Activated naive CD4-positive, alpha-beta T cell treated with anti-CD3 and anti-CD28 coated beads, Interleukin-2, amount 10 ng/mL, durations not matched to agents 7 days and 5 days (primary cell): Measurements from ENCODE around the gene AIMP1.

Experiments
- CTCF ChIA-PET: fragments of 350-600 bp; sonication (Branson Sonifier 250); formaldehyde crosslinking; loops from one replicate; lab custom pipeline; 2021; ENCODE audit warnings: antibody characterized with exemption; lab: Charles Lee
- DNase-seq: peaks from one replicate; pipeline ENCODE4 v3.0.0-alpha.2; 2020
- H3K27ac Mint-ChIP-seq: one replicate; pipeline ENCODE4 v1.8.0; 2021; ENCODE audit warnings: mild to moderate bottlenecking, moderate library complexity, mixed read lengths
- H3K27me3 Mint-ChIP-seq: one replicate; pipeline ENCODE4 v1.8.0; 2021; ENCODE audit warnings: mild to moderate bottlenecking, mixed read lengths
- H3K36me3 Mint-ChIP-seq: one replicate; pipeline ENCODE4 v1.8.0; 2021; ENCODE audit warnings: mixed read lengths
- H3K4me1 Mint-ChIP-seq: one replicate; pipeline ENCODE4 v1.8.0; 2021; ENCODE audit warnings: mixed read lengths
- H3K4me3 Mint-ChIP-seq: one replicate; pipeline ENCODE4 v1.8.0; 2021; ENCODE audit warnings: mild to moderate bottlenecking, moderate library complexity, mixed read lengths
- H3K9me3 Mint-ChIP-seq: one replicate; pipeline ENCODE4 v1.8.0; 2021; ENCODE audit warnings: mixed read lengths

AIMP1 gene

GRCh38 chr4:106347167-106347566, 30.8 kb downstream of the AIMP1 start:
- Mint-ChIP-seq H3K27me3 (no peaks in the 10 kb centered on the region), H3K36me3 (peaks cover 29% of the 10 kb centered on the region), H3K4me1 (no peaks in the 10 kb centered on the region), H3K27ac (no peak overlapping the region), H3K9me3 (no peaks in the 10 kb centered on the region), H3K4me3 (no peak overlapping the region)
- CTCF ChIA-PET: interaction anchor here (0.8 kb wide), 1 partner anchor 747 kb away, joined by 3 read pairs; no protein-coding TSS in a partner anchor
- DNase-seq: no peak

DNA sequence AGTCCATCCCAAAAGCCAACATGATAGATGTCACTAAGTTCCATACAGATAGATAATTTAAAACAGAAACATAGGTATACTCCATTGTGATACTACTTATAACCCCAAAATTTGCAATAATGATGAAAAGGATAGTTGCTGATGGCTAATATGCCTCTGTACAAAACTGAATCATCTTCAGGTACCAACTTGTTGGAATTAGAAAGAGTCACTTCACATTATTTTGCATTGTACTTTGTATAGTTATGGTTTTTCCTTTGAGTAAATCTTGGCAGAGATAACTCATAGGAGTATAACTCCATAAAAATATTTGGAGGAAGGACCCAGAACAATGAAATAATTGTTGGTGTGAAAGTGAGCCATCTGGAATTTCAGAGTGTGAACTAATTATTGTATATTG, 34.7 kb downstream of the AIMP1 start:
- CTCF ChIA-PET: no interaction called here
- Mint-ChIP-seq H3K4me1 (no peaks in the 10 kb centered on the region), H3K27ac (no peak overlapping the region), H3K4me3 (no peak overlapping the region), H3K9me3 (no peaks in the 10 kb centered on the region), H3K36me3 (peaks cover 16% of the 10 kb centered on the region), H3K27me3 (no peaks in the 10 kb centered on the region)
- DNase-seq: no peak

DNA sequence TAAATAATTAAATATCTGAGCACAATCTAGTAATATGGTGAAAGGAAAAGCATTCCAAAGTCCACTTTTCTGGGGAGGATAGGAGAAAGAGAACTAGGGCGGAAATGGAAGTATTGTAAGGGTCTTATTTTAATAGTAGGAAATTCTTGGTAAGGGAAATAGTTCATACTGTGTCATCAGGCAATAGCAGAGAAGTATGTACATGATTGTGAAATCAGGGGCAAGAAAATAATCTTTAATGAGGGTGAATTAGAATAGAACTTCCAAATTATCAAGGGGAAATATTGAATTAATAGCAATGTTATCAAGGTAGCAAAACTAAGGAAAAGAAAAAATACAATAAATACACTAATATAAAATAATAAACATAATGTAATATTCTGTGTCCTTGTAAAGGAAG, 37.4 kb downstream of the AIMP1 start:
- CTCF ChIA-PET: no interaction called here
- Mint-ChIP-seq H3K27me3 (no peaks in the 10 kb centered on the region), H3K4me1 (no peaks in the 10 kb centered on the region), H3K9me3 (no peaks in the 10 kb centered on the region), H3K4me3 (no peak overlapping the region), H3K27ac (no peak overlapping the region), H3K36me3 (peaks cover 6% of the 10 kb centered on the region)
- no peak for DNase-seq

- Mint-ChIP-seq H3K27me3 (no peaks in the 10 kb centered on the region), H3K36me3 (peaks cover 4% of the 10 kb centered on the region), H3K9me3 (no peaks in the 10 kb centered on the region), H3K27ac (no peak overlapping the region), H3K4me3 (no peak overlapping the region), H3K4me1 (no peaks in the 10 kb centered on the region)
- CTCF ChIA-PET: interaction anchor here (1.3 kb wide), 1 partner anchor 10 kb away, joined by 3 read pairs; no protein-coding TSS in a partner anchor
- DNase-seq: no peak
Observed at GRCh38 chr4:106355193-106355592, 38.8 kb downstream of the AIMP1 start.

- no peaks in the 10 kb centered on the region for H3K4me1 Mint-ChIP-seq
- DNase-seq: no peak
- H3K4me3 Mint-ChIP-seq: no peak overlapping the region
- no peak overlapping the region for H3K27ac Mint-ChIP-seq
- CTCF ChIA-PET: no interaction called here
- H3K36me3 Mint-ChIP-seq: no peaks in the 10 kb centered on the region
- no peaks in the 10 kb centered on the region for H3K9me3 Mint-ChIP-seq
- H3K27me3 Mint-ChIP-seq: no peaks in the 10 kb centered on the region
Observed at GRCh38 chr4:106358899-106359298, 42.5 kb downstream of the AIMP1 start.

DNA sequence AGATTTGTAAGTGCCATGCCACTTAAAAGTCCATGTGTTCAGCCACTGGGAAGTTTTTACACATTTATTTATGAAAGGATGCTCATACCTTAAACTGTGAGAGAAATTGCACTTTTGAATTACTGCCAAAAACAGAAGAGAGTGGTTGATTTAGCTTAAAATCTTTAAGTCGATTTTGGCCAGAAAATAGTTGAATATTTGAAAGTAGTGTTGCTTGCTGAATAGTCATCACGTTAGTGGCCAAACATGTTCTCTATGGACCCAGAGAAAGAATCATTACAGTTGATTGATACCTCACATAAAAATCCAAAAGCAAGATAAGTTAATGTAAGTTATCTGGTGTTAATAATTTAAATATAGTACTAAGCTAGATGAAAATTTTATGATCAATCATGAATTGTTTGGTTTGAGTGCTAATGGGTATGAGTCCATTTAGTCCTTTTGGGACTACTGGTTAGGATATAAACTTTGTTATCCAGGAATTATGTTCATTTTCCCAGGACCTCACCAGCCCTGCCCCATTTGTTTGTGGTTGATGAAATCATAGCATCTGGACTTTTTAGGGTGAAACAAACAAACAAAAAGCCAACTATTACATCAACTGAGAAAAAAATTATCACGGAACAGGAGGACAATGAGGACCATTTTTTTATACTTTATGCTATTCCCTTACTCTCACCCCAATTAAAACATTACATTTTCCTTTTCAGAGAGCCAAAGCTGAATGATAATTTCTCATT, 45.9 kb downstream of the AIMP1 start:
- Mint-ChIP-seq H3K4me3 (no peak overlapping the region), H3K4me1 (no peaks in the 10 kb centered on the region), H3K9me3 (no peaks in the 10 kb centered on the region), H3K36me3 (no peaks in the 10 kb centered on the region), H3K27me3 (no peaks in the 10 kb centered on the region), H3K27ac (no peak overlapping the region)
- CTCF ChIA-PET: no interaction called here
- DNase-seq: no peak

DNA sequence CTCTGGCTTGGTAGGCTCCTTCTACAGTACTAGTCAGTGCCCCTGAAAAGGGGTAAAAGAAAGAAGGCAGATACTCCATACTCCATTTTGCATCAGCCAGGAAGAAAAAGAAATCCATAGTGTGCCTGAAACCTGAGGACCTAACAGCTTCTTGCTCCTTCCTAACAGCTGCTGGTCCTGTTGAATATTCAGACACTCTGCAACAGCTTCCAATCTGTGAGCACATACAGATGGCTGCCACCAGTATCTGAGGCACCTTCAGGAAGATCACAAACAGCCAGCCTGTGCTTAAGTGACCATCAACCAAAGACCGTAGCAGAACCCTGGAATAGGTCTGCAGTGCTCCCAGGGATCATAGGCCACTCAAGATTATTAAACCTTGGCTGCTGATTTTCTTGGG, 47.9 kb downstream of the AIMP1 start:
- peaks cover under 1% of the 10 kb centered on the region for H3K27me3 Mint-ChIP-seq
- no peak for DNase-seq
- no peaks in the 10 kb centered on the region for H3K9me3 Mint-ChIP-seq
- H3K4me3 Mint-ChIP-seq: no peak overlapping the region
- H3K27ac Mint-ChIP-seq: no peak overlapping the region
- H3K4me1 Mint-ChIP-seq: no peaks in the 10 kb centered on the region
- CTCF ChIA-PET: no interaction called here
- H3K36me3 Mint-ChIP-seq: no peaks in the 10 kb centered on the region

- H3K4me3 Mint-ChIP-seq: no peak overlapping the region
- H3K27me3 Mint-ChIP-seq: peaks cover 8% of the 10 kb centered on the region
- DNase-seq: no peak
- CTCF ChIA-PET: interaction anchor here (1.3 kb wide), 1 partner anchor 11 kb away, joined by 3 read pairs; no protein-coding TSS in a partner anchor
- no peak overlapping the region for H3K27ac Mint-ChIP-seq
- no peaks in the 10 kb centered on the region for H3K36me3 Mint-ChIP-seq
- no peaks in the 10 kb centered on the region for H3K9me3 Mint-ChIP-seq
- H3K4me1 Mint-ChIP-seq: no peaks in the 10 kb centered on the region
Observed at GRCh38 chr4:106365613-106366012, 49.3 kb downstream of the AIMP1 start.

DNA sequence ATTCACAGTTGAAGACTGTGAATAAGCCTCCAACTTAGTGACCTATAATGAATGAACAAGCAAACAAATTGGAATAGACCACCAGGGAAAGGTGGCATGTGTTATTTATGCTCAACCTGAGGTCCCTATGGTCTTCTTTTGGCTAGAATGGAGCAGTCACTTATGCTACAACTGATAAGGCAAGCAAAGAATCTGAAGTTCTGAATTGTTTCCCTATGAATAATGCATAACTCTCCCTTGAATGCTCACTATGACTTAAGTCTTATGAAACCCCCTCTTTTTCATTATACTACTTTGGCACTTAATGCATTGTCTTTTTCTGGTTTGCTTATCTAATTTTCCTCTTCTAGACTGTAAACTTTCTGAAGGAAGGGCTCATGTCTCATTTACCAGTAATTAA, 49.7 kb downstream of the AIMP1 start:
- Mint-ChIP-seq H3K27ac (no peak overlapping the region), H3K9me3 (no peaks in the 10 kb centered on the region), H3K36me3 (no peaks in the 10 kb centered on the region), H3K4me3 (no peak overlapping the region), H3K4me1 (no peaks in the 10 kb centered on the region), H3K27me3 (peaks cover 9% of the 10 kb centered on the region)
- CTCF ChIA-PET: interaction anchor here (1.3 kb wide), 1 partner anchor 11 kb away, joined by 3 read pairs; no protein-coding TSS in a partner anchor
- no peak for DNase-seq

GRCh38 chr4:106367072-106367471, 50.7 kb downstream of the AIMP1 start:
- H3K4me3 Mint-ChIP-seq: no peak overlapping the region
- peaks cover 11% of the 10 kb centered on the region for H3K27me3 Mint-ChIP-seq

GRCh38 chr4:106368678-106369077, 52.3 kb downstream of the AIMP1 start, which contains the start of gene GIMD1:
Gene GIMD1, minus strand, starts transcription at chr4:106368778. Its CDS starts 1,343 bp downstream, at chr4:106367435.
- Mint-ChIP-seq H3K27ac (no peak within 1 kb of the TSS), H3K36me3 (no peaks in the 10 kb centered on the region), H3K27me3 (peaks cover 11% of the 10 kb centered on the region), H3K9me3 (no peaks in the 10 kb centered on the region), H3K4me1 (no peaks in the 10 kb centered on the region), H3K4me3 (no peak within 1 kb of the TSS)
- CTCF ChIA-PET: interaction anchor here (1.0 kb wide), 2 partner anchors 9 to 103 kb away, joined by 3 read pairs; no protein-coding TSS in a partner anchor
- DNase-seq: no peak

More at GRCh38 chr4:106367072-106367471, 50.7 kb downstream of the AIMP1 start:
- H3K36me3 Mint-ChIP-seq: no peaks in the 10 kb centered on the region
- no peaks in the 10 kb centered on the region for H3K4me1 Mint-ChIP-seq
- H3K27ac Mint-ChIP-seq: no peak overlapping the region
- H3K9me3 Mint-ChIP-seq: no peaks in the 10 kb centered on the region
- CTCF ChIA-PET: no interaction called here
- DNase-seq: no peak

GRCh38 chr4:106369456-106370060, 53.2 kb downstream of the AIMP1 start:
- H3K9me3 Mint-ChIP-seq: no peaks in the 10 kb centered on the region
- DNase-seq: peak; percentile 34
- H3K27ac Mint-ChIP-seq: no peak overlapping the region
- H3K36me3 Mint-ChIP-seq: no peaks in the 10 kb centered on the region
- CTCF ChIA-PET: interaction anchor here (1.0 to 1.2 kb wide), 5 partner anchors 10 to 536 kb away, joined by 3 to 6 read pairs (median 3); no protein-coding TSS in a partner anchor
- H3K4me1 Mint-ChIP-seq: no peaks in the 10 kb centered on the region
- peaks cover 11% of the 10 kb centered on the region for H3K27me3 Mint-ChIP-seq
- H3K4me3 Mint-ChIP-seq: no peak overlapping the region

DNA sequence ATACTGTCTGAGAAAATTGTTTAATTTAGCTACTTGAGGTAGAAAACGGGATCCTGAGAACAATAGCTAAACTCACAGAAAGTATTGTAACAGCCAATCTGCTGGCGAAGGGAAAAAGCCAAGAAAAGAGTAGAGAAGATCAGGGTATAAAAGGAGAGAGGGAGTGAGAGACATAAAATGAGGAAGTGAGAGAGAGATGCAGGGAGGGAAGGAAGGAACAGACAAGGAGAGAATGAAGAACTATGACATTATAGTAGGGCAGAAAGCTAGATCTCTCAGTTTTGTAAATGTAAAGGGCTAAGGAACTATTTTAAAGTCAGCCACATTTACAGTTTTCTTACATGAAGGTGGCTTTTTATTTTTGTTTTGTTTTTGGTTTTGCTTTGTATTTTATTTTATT, 53.9 kb downstream of the AIMP1 start:
- peaks cover 11% of the 10 kb centered on the region for H3K27me3 Mint-ChIP-seq
- no peak for DNase-seq
- H3K4me3 Mint-ChIP-seq: no peak overlapping the region
- no peaks in the 10 kb centered on the region for H3K4me1 Mint-ChIP-seq
- CTCF ChIA-PET: interaction anchor here (1.0 to 1.5 kb wide), 4 partner anchors 9 to 813 kb away, joined by 3 to 6 read pairs (median 4); no protein-coding TSS in a partner anchor
- no peak overlapping the region for H3K27ac Mint-ChIP-seq
- no peaks in the 10 kb centered on the region for H3K36me3 Mint-ChIP-seq
- no peaks in the 10 kb centered on the region for H3K9me3 Mint-ChIP-seq

DNA sequence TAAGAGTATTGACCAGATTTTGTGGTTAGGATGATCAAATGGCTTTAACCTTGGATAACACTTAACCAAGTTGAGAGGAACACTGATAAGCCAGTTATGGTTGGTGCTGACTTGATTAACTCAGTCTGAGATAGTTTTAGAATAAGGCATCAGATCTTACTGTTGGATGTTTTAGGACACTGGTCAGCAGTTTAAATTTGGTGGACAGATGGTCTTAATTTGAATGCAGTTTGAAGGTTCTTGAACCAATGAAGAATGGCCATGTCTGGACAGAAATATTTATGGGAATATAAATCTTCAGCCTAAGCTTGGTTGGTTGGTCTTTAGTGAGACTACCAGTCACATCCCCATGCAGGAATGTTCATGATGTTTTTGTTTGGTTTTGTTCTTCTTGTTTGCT, 54.8 kb downstream of the AIMP1 start:
- no peak overlapping the region for H3K27ac Mint-ChIP-seq
- H3K36me3 Mint-ChIP-seq: no peaks in the 10 kb centered on the region
- peaks cover 11% of the 10 kb centered on the region for H3K27me3 Mint-ChIP-seq
- H3K4me3 Mint-ChIP-seq: no peak overlapping the region
- no peaks in the 10 kb centered on the region for H3K4me1 Mint-ChIP-seq
- H3K9me3 Mint-ChIP-seq: no peaks in the 10 kb centered on the region
- CTCF ChIA-PET: interaction anchor here (1.5 kb wide), 1 partner anchor 812 kb away, joined by 4 read pairs; no protein-coding TSS in a partner anchor
- DNase-seq: no peak
